Inflammatory macrophage treated with lipopolysaccharide for 4 hours (primary cell): ENCODE data around the gene RYR1.
A peak's percentile ranks its signal among the peaks of the same experiment; 100 is the strongest.

ENCODE experiments used
- DNase-seq: peaks from one replicate; pipeline ENCODE4 v3.0.0-alpha.2; 2020

Gene RYR1

GRCh38 chr19:38429055-38429810, 4.3 kb upstream of the RYR1 start:
- no peak for DNase-seq

DNA sequence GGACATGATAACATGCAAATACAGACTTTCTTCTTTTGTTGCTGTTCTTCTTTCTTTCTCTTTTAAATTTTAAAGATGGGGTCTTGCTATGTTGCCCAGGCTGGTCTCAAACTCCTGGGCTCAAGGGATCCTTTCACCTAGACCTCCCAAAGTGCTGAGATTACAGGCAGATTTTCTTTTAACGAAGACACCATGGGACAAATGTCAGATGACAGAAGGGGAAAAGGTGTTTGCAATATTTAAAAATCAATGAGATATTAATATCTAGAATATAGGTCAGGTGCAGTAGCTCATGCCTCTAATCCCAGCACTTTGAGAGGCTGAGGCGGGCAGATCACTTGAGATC, 3.7 kb upstream of the RYR1 start:
- DNase-seq: no peak

GRCh38 chr19:38430931-38431330, 2.6 kb upstream of the RYR1 start:
- DNase-seq: no peak

DNA sequence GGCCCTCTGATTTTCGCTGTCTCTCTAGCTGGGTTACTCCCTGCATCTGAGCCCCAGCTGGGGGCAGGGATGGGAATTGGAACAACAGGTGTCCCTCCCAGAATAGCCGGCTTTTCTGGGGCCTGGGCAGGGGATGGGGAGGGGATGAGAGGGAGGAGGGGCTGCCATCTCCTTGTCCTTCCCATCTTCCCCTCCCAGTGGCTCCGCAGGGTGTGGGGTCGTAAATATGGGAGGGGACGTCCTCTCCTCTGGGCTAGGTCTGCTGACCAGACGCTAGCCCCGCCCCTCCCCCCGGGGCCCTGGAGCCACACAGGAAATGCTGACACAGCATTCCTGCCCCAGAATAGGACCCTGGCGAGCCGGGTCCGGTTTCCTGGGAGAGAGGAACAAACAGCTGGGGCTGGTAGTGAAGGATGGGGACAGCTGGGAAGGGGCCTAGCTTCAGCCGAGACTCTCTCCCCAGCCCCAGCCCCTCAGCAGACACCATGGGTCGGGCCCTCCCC, 1.1 kb downstream of the RYR1 start:
- DNase-seq: no peak

- DNase-seq: no peak
Observed at GRCh38 chr19:38437295-38437694, 3.8 kb downstream of the RYR1 start.

DNA sequence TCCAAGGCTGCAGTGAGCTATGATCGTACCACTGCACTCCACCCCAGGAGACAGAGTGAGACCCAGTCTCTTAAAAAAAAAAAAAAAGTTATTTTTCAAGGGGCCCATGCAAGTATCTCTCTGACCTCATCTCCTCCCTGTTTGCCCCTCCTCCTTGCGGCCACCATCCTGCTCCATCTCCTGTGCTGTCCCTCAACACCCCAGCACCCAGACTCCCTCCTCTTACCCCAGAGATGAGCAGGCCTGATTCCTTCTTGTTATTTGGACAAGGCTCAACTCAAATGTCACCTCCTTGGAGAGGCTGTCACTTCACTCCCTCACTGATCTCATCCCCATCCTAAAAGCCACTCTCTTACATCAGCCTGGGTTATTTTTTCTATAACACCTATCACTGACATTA, 4.4 kb downstream of the RYR1 start:
- DNase-seq: no peak

- no peak for DNase-seq
Observed at GRCh38 chr19:38440592-38440991, 7.1 kb downstream of the RYR1 start.

DNA sequence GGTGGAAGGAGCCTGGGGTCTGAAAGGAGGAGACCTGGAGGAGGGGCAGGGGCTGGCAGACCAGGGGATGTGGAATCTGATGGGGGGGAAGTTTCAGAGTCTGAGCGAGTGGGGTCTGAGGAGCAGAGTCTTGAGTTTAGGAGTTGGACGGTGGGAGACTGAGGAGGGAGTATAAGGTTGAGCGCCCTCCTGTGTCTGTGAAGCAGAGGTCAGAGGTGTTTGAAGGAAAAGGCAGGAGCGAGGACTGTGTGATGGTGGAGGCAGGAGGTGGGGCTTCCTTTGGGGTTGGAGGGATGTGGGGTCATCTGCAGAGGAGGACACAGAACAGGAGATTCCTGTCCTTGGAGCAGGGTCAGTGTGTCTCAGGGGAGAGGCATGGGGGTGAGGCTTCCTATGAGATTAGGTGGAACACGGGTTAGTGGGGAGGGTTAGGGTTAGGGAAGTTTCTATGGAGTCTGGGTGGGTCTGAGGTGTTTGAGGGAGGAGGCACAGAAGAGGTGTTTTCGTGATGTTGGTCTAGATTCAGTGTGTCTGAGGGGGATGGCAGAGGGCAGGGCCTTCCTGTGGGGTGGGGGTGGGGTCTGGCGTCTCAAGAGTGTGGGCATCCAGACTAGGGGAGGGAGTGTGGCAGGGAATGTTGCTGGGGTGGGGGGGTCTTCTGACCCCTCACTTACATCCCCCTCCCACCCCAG, 8.3 kb downstream of the RYR1 start:
- no peak for DNase-seq

DNA sequence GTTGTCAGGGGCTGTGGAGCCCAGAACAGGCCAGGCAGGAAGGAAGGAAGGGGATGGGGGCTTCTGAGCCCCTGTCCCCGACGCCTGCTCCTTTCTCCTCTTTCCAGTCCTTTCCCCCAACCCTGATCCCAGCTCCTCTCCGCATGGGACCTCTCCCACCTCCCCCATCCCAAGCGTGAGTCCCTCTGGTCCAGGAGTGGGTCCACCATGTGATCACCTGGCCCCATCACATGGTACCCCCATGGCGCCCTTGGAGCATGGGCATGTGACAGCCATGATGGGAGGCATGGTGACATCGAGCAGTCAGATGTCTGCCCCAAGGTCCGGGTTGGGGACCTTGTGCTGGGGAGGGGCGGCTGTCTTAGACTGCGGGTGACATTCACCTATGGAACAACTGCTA, 9.2 kb downstream of the RYR1 start:
- no peak for DNase-seq

DNA sequence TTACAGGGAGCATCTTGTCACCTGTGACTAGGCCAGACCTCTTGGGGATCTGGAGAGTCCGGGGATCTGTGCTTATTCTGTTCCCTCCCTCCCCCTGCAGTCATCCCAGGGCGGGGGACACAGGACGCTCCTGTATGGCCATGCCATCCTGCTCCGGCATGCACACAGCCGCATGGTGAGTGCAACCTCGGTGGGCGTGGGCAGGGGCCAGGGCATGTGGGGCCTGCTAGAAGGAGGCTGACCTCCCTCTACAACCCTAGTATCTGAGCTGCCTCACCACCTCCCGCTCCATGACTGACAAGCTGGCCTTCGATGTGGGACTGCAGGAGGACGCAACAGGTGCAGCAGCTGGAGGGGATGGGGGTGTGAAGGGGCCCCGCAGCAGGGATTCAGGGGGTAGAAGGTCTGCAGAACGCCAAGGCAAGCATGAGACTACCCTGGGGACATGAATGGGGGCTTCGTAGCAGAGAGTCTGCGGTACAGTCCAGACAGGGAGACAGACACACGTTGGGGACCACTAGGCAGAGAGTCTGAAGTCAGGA, 10.0 kb downstream of the RYR1 start:
- no peak for DNase-seq

- DNase-seq: no peak
Observed at GRCh38 chr19:38444026-38444425, 10.5 kb downstream of the RYR1 start.

DNA sequence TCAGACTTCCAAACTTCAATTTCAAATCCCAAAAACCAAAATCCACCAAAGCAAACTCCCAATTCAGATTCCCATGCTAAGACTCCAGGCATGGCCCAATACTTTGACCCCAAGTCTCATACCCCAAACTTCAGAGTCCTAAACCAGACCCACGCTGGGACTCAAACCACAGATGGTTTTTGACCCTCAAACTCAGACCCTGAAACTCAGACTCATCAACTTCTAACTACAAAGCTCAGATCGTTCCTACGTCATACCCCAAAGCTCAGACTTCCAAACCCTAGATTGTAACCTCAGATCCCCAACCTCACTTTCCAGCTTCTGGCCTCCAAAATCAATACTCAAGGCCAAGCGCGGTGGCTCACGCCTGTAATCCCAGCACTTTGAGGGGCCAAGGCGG, 11.9 kb downstream of the RYR1 start:
- DNase-seq: no peak

DNA sequence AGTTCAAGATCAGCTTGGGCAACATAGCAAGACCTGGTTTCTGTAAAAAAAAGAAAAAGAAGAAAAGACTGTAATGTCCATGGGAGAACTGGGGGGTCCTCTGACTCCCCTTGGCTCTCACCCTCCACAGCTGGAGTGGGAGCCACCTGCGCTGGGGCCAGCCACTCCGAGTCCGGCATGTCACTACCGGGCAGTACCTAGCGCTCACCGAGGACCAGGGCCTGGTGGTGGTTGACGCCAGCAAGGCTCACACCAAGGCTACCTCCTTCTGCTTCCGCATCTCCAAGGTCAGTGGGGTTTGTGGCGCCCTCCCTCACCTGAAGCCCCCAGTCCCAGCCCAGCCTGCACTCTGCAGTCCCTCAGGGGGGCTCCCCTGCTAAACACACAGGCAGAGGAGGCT, 14.7 kb downstream of the RYR1 start:
- DNase-seq: no peak

DNA sequence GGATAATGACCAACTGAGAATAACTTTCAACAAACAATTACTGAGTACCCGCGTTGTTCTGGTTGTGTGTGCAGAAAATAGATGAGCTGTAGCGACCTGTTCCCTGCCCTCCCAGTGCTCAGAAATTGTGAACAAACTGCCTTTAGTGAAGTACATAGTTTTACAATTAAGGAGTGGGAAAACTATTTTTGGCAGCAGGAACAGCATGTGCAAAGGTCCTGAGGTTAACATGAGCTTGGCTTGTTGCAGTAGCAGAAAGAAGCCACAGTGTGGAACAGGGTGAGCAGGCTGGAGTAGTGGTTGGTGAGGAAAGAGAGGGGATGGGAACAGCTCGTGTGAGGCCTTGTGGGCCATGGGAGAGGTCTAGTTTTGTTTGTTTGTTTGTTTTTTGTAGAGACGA, 16.0 kb downstream of the RYR1 start:
- no peak for DNase-seq

DNA sequence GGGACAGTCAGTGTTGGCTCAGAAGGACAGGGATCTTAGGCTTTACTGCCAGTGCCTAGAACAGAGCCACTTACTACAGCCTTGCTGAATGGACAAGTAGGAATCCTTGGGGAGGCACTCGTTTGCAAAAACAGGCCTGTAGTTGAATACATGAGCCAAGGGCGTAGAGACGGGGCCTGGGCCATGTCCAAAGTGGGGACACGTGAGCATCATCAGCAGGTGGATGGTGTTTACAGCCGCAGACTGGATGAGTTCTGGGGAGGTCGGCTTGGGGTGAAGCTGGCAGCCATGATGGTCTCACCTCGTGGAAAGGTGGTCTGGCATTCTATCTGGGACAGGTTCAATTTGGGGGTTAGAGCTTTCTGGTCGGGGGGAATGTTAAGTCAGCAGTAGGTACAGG, 17.5 kb downstream of the RYR1 start:
- DNase-seq: no peak

DNA sequence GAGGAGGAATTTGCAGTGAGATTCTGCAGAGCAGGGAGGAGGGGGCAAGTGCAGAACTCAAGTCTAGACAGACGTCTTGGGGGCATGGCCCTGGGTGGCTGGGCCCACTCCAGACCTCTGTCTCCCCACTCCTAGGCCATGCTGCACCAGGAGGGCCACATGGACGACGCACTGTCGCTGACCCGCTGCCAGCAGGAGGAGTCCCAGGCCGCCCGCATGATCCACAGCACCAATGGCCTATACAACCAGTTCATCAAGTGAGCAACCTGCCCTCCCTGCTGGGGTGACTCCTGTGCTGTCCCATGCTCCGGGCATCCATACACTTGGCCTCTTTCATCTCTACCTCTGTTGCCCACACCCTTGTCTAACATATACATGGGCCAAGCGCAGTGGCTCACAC, 18.1 kb downstream of the RYR1 start:
- no peak for DNase-seq

DNA sequence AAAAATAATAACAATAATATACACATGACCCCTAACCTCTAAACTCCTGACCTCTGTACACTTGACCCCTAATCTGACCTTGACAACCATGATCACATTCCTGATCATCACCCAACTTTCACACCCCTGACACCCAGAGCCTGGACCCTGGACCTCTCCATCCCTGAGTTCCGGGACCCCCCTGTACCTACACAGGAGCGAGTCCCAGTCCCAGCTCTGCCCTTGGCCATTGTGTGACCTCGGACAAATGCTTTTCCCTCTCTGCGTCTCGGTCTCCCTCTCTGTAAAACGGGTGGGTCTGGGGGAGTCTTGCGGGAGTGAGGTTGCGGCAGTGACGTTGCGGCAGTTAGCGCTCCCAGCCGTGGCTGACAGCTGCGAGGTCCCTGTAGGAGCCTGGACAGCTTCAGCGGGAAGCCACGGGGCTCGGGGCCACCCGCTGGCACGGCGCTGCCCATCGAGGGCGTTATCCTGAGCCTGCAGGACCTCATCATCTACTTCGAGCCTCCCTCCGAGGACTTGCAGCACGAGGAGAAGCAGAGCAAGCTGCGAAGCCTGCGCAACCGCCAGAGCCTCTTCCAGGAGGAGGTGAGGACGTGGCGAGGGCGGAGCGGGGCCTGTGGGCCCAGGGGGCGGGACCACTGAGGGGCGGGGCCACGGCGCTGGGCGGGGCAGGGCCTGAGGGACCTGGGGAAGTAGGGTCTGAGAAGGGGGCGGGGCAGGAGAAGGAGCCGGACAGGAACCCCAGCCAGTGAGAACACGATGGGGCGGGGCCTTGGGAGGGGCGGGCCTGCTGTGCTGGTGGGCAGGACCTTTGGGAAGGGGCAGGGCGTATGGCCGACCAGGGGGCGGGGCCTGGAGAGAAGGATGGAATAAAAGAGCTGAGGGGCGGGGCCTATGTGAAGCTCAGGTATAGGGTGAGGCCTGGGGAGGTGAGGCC, 19.2 kb downstream of the RYR1 start:
- DNase-seq: peak; percentile 4

GRCh38 chr19:38453596-38453995, 20.1 kb downstream of the RYR1 start:
- no peak for DNase-seq

GRCh38 chr19:38455031-38455430, 21.5 kb downstream of the RYR1 start:
- DNase-seq: no peak

GRCh38 chr19:38457202-38457601, 23.7 kb downstream of the RYR1 start:
- DNase-seq: no peak

- no peak for DNase-seq
Observed at GRCh38 chr19:38457690-38458405, 24.4 kb downstream of the RYR1 start.

GRCh38 chr19:38458991-38459390, 25.5 kb downstream of the RYR1 start:
- no peak for DNase-seq

- DNase-seq: no peak
Observed at GRCh38 chr19:38463365-38463764, 29.9 kb downstream of the RYR1 start.
